C4-2B (cell line): ENCODE results near the gene IFNK.

Source experiments
- H3K27ac ChIP-seq: fragments of 450-650 bp; 2 replicates; pipeline ENCODE4 v1.5.1; 2017
- ZFX ChIP-seq: fragments of 450-650 bp; IDR thresholded peaks from 2 replicates; pipeline ENCODE4 v1.6.1; 2017
- TF ChIP-seq, protein P1 (sequence below): fragments of 450-650 bp; conservative IDR thresholded peaks from 2 replicates; pipeline ENCODE4 v1.5.1; 2017; ENCODE audit warnings: mild to moderate bottlenecking

IFNK gene

DNA sequence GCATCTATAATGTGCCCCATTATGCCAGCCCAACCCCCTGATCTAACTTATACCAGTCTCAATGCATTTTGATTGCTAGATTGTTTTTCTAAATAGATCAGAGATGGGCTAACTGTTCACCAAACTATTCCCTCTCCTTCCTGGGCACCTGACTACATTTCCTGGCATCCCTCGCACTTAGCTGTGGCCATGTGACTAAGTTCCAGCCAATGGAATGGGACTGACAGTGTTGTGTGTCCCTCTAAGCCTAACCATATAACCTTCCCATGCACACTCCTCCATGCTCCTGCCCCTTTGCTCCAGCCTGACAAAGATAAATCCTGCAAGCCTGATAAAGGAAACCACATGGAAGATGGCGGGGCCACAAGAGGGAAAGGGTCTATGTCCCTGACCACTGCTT is 12.3 kb upstream of the IFNK start:
- H3K27ac ChIP-seq, result no peak overlapping the region
- TF ChIP-seq, protein P1, sequence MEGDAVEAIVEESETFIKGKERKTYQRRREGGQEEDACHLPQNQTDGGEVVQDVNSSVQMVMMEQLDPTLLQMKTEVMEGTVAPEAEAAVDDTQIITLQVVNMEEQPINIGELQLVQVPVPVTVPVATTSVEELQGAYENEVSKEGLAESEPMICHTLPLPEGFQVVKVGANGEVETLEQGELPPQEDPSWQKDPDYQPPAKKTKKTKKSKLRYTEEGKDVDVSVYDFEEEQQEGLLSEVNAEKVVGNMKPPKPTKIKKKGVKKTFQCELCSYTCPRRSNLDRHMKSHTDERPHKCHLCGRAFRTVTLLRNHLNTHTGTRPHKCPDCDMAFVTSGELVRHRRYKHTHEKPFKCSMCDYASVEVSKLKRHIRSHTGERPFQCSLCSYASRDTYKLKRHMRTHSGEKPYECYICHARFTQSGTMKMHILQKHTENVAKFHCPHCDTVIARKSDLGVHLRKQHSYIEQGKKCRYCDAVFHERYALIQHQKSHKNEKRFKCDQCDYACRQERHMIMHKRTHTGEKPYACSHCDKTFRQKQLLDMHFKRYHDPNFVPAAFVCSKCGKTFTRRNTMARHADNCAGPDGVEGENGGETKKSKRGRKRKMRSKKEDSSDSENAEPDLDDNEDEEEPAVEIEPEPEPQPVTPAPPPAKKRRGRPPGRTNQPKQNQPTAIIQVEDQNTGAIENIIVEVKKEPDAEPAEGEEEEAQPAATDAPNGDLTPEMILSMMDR, result no peak
- no peak for TF ChIP-seq ZFX

DNA sequence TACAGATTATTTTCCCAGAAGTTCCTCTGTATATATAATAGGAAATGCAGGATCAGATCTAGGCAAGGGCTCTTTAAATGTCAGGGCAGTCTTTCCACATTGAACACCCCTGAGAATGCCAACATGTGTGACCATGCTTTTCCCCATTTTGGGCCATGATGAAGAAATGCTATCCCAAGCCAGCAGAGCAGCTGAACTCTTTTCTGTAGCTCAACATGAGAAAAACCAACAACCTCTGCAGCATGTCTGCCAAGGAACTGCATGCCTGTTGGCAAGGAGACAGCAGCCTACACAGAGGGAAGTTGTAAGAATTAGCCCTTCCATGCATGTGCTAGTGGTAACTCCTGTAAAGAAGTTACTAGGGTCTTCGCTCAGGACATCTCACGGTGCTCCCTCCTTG is 9.5 kb upstream of the IFNK start:
- TF ChIP-seq, protein P1, result no peak
- no peak for TF ChIP-seq ZFX
- no peak overlapping the region for H3K27ac ChIP-seq

DNA sequence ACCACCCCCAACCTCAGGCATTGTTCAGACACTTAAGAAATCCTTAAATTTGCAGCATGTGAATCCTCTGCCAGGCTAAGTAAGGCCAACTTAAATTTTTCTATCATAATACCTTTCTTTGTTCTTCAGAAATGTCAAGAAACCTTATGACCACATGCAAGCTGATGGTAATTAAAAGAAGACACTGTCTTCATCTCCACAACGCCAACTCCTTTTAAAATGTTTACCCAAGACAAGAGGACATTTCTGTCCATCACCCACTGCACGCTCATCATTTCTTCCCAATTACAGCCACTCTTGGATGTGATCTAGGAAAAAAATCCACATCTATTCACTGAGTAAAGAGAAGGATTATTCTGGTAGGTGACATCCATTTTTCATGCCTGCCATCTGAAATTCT is 6.1 kb upstream of the IFNK start:
- TF ChIP-seq ZFX, result no peak
- TF ChIP-seq, protein P1, result no peak
- no peak overlapping the region for H3K27ac ChIP-seq

DNA sequence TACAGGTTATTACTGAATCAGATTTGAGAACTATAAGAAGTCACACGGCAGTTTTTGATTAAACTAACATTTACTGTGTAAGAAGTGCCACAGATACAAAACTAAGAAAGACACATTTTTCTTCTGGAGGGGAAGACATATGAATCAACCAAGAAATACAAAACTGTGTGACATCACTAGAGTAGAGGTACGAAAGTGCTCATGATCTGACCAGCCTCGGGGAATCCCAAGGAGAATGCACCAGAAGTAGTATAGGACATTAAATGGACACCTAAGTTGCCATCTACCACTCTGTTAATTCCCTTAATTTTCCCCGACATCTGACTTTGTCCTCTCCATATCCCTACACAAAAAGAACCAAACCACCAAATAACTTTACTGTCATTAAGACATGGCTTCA is 5.3 kb upstream of the IFNK start:
- no peak overlapping the region for H3K27ac ChIP-seq
- TF ChIP-seq, protein P1, result no peak
- TF ChIP-seq ZFX, result no peak

DNA sequence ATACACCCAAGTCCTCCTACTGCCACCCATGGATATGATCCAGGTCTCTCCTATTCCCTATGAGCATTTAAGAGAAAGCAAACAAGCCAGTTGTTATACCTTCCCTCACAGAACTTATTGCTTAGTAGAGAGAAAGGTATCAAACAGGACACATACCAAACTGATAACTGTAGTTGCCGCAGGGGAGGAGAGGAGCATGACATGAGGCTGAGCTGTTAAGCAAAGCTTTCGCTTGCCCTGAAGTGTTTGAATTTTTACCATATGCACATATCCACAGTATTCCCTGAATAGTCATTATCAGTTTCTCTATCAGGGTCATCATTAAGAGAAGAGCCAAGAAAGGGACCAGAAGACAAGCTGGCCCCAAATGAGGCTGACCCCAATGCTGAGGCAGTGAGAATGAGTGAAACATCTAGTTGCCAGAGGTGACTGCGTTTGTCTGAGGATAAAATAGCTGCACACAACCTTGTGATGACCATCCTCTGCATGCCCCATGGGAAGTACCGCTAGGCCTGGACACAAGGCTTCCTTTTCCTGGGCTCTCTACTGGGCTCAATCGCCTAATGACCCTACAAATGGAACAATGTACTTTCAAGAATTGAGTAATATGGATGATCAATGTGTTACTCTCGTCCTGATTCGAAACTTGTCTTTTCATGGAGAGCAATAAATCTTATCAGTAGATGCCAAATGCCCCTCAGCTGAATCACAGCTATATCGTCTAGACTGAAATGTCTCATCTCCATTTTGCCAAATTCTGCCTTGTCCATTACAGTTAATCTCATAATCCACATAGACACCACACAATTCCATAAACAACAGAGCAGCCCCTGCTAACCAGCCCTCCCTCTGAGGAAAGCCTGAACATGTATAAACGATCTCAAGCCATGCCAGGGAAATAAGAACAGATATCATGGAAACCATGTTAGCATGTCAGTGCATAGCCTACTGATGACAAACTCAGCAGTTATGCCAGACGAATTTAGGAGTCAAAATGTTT is 4.3 kb upstream of the IFNK start:
- TF ChIP-seq, protein P1, result no peak
- no peak for TF ChIP-seq ZFX
- no peak overlapping the region for H3K27ac ChIP-seq

DNA sequence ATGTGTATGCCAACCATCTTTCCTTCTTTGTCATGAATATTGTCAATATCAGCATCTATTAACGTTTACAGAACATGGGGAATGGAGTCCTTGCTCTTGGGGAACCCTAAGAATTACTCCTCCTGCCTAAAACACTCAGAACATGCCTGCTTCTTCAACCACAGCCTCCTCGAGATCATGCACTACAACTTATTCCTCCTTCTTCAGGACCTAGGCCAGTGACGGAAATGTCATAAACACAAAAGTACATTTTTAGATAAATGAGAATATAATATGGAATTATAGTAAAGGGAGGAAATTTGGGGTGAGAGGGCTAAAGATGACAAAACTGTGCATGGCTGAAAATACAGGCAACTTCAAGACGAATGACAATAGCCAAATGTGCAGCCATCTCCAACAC is 3.1 kb upstream of the IFNK start:
- no peak overlapping the region for H3K27ac ChIP-seq
- TF ChIP-seq, protein P1, result no peak
- TF ChIP-seq ZFX, result no peak

DNA sequence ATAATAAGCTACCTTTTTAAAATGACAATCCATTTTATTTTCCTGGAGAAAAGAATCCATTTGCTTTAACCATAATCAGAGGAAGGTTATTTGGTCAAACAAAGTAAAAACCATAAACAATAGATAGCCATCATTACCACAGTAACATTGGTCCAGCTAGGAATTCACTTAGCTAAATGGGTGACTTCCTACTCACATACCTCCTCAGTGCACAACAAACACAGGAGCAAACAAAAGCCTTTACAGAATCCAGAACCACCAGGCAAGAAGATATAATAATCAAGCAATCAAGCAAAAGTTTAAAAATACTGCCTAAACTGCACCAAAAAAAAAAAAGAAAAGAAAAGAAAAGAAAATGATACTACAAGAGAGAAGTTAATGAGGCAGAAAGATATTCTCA is 949 bp upstream of the IFNK start:
- no peak overlapping the region for H3K27ac ChIP-seq
- TF ChIP-seq, protein P1, result no peak
- no peak for TF ChIP-seq ZFX
